Stimulated activated CD4-positive, alpha-beta T cell treated with anti-CD3 and anti-CD28 coated beads, Interleukin-12 subunit alpha, Interleukin-12 subunit beta, amount 100 ng/mL, for 48 hours (primary cell): Measurements from ENCODE around the gene GPATCH8.
"Not testable (repeated sequence)": the region's sequence is repeated elsewhere in the genome, so short reads cannot be mapped to it uniquely, and the experiment has no call there.

ENCODE experiments used
- DNase-seq, 3 donors: peaks; one replicate each; pipeline ENCODE4 v3.0.0-alpha.2; 2020; ENCODE audit warnings: low read depth in 2 of 3, low spot score in 1 of 3

The GPATCH8 gene

DNA sequence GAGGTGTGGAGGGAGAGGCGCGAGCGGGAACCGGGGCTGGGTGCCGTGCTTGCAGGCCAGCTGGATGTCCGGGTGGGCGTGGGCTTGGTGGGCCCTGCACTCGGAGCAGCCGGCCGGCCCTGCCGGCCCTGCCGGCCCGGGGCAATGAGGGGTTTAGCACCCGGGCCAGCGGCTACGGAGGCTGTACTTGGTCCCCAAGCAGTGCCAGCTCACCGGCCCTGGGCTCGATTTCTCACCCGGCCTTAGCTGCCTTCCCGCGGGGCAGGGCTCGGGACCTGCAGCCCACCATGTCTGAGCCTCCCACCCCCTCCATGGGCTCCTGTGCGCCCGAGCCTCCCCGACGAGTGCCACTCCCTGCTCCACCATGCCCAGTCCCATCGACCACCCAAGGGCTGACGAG lies 24.7 kb upstream of the GPATCH8 start:
- DNase-seq = no peak

DNA sequence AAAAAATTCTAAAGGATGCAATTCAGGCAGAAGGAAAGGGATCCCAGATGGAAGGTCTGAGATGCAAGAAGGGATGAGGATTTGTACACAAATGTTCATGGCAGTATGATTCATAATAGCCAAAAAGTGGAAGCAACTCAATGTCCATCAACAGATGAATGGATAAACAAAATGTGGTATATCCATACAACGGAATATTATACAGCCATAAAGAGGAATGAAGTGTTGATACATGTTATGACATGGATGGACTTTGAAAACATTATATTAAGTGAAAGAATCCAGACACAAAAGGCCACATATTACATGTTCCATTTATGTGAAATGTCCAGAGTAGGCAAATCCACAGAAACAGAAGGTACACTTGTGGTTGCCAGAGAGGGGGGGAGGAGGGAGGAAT lies 23.9 kb upstream of the GPATCH8 start:
- no peak for DNase-seq

DNA sequence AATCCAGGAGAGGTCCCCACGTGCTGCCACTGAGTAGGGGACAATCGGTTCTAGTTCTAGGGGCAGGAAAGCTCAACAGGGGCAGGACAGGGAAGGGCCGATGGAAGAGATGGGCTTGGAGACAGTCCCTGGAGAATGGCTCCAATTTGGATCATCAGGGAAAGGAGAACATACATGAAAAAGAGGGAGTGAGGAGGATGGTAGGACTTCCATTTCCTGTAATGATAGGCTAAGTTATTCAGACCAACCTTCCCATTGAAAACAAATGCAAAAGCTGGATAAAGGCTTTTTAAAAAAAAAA lies 20.4 kb upstream of the GPATCH8 start:
- DNase-seq = no peak

DNA sequence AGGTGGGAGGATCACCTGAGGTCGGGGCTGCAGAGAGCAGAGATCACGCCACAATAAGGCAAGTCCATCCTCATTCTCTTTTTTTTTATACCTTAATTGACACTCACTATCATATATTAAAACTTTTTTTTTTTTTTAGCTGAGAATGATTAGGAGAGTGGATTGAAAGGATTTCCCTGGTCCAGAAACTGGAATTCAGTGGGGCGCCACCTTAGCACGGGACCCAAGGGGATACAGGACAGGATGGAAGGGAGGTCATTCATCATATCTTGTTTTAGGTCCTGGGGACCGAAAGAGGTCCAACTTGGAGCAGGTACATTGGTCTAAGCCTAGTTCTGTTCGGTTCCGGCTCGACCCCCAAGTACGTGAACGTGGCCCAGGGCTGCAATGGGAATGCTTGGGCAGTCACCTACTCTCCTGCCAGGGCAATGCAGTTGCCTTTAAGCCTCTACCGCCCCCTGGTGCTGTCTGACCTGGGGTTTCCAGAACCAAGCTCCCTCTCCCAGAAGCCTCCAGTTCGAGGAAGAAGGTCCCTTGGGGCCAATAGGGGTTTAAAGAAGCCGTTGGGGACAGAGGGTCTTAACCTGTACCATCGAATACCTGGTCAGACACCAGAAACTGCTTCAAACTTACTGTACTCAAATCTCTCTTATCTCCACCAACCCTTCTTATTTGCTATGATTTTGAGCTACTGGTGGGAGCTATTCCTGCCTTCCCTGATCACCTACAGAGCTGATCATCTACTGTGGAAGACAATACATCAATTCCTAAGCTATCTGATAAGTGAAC lies 19.9 kb upstream of the GPATCH8 start:
- DNase-seq = peak; percentile 53 to 72 (median 59)

DNA sequence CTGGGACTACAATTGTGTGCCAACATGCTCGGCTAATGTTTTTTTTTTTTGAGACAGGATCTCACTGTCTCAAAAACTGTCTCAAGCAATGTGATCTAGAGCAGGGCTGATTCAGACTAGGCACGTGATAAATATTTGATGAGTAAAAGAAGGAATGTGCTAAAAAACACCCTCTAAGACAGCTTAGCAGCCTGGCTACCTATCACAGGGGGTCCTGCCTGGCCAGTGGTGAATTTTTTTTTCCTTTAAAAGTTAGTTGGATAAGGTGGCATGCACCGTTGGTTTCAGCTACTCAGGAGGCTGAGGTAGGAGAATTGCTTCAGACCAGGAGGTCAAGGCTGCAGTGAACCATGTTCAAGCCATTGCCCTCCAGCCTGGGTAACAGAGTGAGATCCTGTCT lies 14.8 kb upstream of the GPATCH8 start:
- no peak for DNase-seq

DNA sequence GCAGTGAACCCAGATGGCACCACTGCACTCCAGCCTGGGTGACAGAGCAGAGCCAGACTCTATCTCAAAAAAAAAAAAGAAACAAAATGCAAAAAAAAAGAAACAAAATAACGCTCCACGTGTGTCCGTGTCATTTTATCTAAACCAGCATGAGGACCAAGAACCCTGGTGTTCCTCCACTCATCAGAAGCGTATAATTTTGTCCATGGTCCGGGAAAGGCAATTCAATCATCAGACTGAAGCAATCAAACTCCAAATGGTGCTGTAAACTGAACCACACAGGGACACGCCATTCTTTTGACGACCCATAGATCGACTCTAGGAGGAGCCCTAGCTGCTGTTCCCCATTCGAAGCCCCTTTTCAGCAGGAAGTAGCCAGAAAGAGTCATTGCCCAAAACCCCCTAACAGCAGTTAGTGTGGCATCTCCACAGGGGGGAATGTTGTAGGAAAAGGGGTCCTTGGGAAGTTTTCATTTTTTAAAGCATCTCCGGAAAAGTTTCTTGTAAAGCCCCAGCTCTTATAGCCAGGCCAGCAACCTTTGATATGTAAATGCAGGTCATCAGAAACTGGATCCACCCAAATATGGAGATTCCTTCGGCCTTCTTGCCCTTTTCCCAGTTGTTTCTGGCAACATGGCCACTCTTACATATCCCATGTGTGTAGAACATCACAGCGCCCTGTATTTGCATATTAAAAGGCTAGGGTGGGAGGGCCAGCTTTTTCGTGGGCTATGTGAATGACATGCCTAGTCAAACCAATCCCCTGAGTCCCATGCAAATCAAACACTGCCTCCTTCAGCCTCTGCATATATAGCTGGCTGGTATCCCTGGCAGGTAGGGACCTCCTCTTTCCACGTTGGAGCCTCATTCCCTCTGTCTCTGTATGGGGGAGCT lies 8.3 kb upstream of the GPATCH8 start:
- not testable (repeated sequence) for DNase-seq

DNA sequence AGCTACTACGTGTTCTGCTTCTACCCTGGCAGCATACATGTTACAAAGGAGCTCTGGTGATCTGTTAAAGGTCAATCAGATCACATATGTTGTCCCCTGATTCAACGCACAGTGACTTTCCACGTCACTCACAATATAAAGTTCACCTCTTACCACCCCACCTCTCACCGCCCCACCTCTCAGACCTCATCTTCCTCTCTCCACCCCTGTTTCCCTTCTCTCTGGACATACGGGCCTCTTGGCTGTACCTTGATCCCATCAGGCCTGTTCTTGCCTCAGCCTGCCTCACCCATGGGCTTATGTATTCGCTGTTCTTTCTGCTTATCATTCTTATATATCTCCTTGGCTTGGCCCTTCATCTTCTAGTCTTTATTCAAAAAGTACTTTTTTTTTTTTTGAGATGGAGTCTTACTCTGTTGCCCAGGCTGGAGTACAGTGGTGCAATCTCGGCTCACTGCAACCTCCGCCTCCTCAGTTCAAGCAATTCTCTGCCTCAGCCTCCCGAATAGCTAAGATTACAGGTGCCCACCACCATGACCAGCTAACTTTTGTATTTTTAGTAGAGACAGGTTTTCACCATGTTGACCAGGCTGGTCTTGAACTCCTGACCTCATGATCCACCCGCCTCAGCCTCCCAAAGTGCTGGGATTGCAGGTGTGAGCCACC lies 3.9 kb upstream of the GPATCH8 start:
- DNase-seq = not testable (repeated sequence)

DNA sequence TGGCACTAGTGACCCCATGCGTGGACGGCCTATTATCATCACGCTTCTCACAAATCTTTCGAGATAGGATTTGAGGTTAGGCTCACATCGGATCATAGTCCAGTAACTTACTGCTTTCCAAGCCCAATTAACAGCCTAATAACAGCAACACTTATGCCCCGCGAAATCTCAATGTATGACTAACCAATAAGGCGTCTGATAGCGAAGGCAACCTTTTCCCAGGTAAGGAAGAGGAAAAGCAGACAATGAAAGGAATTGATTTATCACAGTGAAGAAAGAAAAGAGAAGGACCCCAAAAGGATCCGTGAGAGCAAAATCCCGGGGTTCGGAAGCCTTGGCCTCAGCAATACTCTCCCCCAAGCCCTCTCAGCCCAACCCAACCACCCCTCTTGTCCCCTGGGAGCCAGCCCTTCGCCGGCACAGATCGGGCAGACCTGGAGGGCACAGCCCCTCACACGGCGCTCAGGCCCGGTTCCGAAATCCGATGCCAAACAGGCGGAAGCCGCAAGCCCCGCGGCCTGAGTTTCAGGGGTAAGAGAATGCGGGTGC lies 534 bp downstream of the GPATCH8 start:
- no peak for DNase-seq

DNA sequence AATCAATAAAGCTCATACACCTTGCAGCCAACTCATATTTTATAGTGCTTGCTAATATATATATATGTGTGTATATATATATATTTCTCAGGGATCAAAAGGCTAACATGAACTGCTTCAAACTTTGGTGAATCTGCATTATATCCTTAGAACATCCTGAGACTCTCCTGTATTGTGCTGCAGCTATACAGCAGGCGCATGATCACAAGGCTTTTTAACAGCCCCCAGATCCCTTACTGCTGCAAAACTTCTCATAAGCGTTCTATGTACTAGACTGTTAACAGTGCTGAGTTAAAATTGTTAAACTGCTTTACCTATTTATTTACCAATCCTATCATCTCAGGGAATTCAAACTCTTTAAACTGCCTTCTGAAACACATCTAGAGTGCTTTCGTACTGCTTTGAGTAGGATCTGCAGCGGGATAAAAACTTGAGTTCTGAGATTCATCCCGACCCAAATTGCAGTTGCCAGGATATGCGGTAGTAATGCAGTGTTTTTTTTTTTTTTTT lies 1.3 kb downstream of the GPATCH8 start:
- no peak for DNase-seq

DNA sequence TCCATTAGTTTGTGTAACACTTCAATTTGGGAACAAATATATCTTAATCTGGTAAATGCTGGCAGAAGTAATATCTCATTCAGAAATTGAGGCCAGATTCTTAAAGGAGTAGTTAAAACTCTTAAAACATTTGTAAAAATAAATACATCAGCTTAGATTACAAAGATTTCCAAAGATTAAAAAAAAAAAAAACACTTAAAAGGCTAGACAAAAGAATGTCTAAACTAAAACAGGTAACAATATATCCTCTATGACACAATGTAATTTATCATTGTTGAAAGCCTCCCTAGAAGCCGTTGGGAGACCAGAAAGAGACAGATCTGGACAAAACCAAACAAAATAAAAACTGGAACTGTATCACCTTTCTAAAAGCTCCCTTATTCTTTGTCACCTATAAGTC lies 3.5 kb downstream of the GPATCH8 start:
- no peak for DNase-seq

DNA sequence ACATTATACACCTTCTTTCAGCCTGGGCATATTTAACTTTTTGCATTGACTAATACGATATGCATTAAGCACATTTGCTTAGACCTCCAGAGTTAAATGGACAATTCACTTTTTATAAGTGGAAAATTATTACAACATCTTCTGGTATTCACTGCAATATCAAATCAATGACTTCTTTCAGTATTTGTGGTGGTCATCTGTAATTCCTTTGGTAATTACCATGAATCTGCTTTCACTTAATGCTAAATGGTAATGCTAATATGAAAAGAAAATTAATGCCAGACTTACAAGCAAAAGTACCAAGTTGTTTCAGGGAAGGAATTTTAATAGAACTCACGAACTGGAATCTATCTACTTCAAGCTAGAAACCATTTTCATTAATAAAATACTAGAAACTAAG lies 6.4 kb downstream of the GPATCH8 start:
- no peak for DNase-seq

DNA sequence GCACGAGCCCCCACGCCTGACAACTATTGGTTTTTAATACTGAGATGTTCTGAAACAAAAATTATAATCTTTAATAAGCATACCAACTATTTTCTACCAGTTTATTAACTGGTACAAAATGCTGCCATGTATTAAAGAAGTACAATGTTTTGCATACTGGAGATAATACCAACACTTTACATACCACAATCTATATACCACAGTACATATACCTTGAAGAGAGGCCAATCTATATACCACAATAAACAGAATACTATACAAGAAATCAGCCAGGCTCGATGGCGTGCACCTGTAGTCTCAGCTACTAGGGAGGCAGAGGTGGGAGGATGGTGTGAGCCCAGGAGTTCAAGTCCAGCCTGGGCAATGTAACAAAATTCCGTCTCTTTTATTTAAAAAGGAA lies 9.9 kb downstream of the GPATCH8 start:
- DNase-seq = no peak

DNA sequence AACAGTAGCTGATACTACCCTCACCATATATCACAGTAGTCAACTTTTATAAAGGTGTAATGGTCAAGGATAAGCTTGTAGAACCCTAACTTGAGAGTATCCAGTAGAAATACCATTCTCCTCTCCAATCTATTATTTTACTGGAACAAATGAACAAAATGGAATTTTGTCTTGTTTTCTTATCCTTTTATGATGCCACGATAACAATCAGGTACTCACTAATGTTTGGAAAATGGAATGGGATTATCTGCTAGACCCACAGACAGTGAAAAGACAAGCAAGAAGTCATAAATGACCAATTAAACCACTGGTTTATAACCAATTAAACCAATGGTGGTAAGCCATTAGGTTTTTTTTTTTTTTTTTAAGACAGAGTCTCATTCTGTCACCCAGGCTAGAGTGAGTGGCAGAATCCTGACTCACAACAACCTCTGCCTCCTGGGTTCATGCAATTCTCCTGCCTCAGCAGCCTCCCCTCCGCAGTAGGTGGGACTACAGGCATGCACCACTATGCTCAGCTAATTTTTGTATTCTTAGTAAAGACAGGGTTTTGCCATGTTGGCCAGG lies 10.4 kb downstream of the GPATCH8 start:
- DNase-seq = no peak

DNA sequence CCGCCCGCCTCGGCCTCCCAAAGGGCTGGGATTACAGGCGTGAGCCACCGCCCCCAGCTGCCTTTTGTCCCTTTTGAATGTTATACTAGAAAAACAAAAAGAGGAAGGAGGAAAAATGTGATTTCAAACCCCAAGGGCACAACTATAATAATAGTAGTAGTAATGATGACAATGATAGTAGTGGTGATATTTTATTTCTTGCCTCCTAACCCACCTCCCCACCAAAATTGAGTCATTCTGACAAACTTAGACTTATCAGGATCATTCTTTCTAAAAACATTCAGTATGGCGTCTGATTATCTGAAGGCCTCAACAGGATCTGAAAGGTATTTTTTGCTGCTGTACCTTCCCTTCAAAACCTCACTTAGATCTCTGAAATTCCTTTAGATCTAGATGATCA lies 13.6 kb downstream of the GPATCH8 start:
- DNase-seq = no peak

DNA sequence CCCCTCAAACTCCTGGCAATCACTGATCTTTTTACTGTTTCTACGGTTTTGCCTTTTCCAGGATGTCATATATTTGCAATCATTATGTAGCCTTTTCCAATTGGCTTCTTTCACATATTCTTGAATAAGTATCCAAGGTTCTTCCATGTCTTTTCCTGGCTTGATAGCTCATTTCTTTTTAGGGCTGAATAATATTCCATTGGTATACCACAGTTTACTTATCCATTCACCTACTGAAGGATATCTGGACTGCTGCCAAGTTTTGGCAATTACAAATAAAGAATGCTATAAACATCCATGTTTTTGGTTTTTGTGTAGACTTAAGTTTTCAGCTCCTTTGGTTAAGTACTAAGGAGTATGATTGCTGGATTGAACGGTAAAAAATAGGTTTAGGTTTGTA lies 16.0 kb downstream of the GPATCH8 start:
- DNase-seq = no peak

DNA sequence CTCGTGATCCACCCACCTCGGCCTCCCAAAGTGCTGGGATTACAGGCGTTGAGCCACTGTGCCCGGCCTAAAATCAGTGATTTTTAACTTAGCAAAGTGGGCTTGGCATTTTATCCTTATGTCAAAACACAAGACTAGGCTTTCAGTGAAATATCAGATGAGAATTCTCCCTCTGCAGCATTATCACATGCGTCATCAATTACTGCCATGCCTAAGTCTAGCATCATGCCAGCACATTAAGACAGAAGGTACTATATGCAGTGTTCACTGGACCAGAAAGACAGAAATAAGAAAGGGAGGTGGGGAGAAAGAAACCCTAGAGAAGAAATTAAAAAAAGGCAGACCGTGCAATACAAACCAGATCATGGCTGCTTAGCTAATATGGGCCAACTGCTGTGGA lies 29.8 kb downstream of the GPATCH8 start:
- DNase-seq = no peak

DNA sequence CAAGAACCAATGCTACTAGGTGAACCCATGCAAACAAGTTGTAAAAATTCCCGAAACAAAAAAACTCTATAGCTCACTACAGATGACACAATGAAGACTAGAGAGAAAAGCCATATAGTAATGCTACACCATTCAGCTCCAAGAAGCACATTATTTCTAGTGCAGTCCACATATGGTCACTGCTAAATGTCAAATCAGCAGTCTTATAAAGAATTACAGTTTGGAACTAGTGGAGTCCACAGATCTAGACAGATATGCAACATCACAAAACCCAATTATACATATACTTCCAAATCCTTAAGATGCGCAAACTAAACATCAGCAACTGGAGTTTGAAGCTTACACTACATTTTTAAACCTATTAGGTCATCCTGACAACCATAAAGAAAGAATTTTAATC lies 33.5 kb downstream of the GPATCH8 start:
- DNase-seq = no peak

DNA sequence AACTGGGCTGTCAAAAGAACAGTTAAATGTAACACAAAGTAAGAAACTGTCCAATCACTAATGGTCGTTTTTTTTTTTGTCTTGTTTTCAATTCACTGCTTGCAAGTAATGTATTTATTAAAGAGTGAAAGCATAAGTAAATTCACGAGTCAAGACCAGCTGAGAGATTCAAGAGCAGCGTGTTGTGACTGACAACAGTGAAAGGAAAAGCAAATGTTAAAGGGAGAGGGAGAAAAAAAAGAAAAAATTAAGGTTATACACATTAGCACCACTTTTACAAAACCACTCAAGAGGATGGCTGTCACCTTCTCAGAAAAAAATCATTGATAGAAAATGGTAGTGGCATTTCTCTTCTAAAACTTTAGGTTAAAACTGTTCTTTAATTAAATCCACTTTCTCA lies 36.1 kb downstream of the GPATCH8 start:
- no peak for DNase-seq

DNA sequence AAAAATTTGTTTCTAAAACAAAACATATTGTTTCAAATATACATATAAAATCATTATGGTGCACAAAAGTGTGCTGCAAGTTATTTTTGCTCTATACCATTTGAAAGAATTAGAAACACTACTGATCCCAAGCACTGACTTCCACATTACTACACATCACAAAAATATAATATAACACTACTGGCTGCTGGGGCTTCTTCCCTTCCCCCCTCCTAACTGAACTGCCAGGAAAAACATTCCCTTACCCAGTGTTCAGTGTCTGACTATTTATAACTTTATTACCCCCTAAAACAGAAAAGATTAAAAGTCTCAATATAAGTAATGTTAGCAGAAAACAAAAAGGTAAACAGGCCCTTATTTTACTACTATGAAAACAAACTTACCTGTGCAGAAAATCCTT lies 36.9 kb downstream of the GPATCH8 start:
- DNase-seq = no peak

DNA sequence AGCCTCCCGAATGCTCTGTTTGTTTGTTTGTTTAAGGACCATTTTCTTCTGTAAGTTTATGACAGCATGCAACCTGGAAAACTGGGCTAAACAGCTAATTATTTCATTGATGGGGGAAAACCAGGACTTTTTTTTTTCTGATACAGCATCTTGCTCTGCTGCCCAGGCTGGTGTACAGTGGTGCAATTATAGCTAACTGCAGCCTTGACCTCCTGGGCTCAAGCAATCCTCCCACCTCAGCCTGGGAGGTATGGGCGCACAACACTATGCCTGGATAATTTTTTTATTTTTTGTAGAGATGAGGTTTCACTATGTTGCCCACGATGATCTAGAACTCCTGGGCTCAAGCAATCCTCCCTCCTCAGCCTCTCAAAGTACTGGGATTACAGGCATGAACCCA lies 37.3 kb downstream of the GPATCH8 start:
- no peak for DNase-seq

DNA sequence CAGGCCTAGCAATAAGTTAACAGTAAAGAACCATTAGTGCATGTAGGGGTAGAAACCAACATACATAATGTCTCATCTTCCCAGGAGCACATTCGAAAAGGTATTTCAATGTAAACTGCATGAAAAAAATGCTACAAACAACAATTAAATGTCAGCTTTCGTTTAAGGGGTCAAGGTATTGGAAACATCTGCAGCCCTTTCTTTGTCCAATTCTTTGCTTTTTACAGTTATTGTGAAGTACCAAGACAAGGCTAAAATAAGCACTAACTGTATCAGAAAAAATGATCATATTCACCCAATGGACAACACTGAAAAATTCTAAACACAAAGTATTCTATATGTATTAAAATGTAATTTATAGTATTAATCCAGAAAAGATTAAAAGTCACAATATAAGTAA lies 37.9 kb downstream of the GPATCH8 start:
- no peak for DNase-seq
